ENCODE measurements around the gene ADCY6. TPM values are rescaled to one million over a fixed set of nuclear protein-coding genes. Genes with fewer than 3 reads are reported as not detected.

Gene ADCY6
- total RNA-seq, 1 experiment from 2014 or later, result 31.1 TPM

DNA sequence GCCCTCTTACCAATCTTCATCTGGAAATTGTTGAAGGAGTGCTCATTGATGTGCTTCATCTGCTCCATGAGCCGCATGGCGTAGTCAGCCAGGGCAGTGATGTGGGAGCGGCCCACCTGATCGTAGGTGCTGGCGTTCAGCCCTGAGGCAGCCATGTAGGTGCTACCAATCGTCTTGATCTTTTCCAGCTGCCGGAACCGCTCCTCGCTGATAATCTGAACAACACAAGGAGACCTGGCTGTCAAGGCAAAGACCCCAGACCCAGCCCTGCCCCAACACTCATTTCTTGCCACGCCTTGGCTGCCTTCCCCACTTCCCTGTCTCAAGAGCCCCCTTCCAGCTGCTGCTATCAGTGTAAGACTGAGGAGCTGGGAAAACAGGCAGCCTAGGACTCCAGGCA is 18.1 kb downstream of the ADCY6 start:
- H3K18ac ChIP-seq (ENCODE audit: insufficient read length, low read depth, low read length), result no peak overlapping the region
- no peak overlapping the region for H2BK15ac ChIP-seq (ENCODE audit: low read depth, low read length)
- H3K9me3 Mint-ChIP-seq, result no peaks in the 10 kb centered on the region
- no peak overlapping the region for H3K9ac ChIP-seq (ENCODE audit: extremely low read depth, insufficient read length, low read length)
- no peak overlapping the region for H2BK12ac ChIP-seq (ENCODE audit: insufficient read length, low read depth, low read length)
- no peak overlapping the region for H2BK20ac ChIP-seq (ENCODE audit: low read depth, low read length, poor library complexity, severe bottlenecking)
- no peak overlapping the region for H4K8ac ChIP-seq (replicated peaks; ENCODE audit: insufficient read length, low read depth, low read length)
- no peak overlapping the region for H3K27ac ChIP-seq (ENCODE audit: insufficient read length, low read depth, low read length)
- H3K9me3 ChIP-seq (ENCODE audit: control insufficient read depth, low read depth, low read length), result no peaks in the 10 kb centered on the region
- no peak overlapping the region for H3K14ac ChIP-seq (ENCODE audit: insufficient read depth, low read length)
- no peaks in the 10 kb centered on the region for H3K79me2 ChIP-seq (ENCODE audit: insufficient read depth, low read length)
- H2BK120ac ChIP-seq (ENCODE audit: low read depth, low read length, poor library complexity, severe bottlenecking), result no peak overlapping the region
- TF ChIP-seq, protein P1, sequence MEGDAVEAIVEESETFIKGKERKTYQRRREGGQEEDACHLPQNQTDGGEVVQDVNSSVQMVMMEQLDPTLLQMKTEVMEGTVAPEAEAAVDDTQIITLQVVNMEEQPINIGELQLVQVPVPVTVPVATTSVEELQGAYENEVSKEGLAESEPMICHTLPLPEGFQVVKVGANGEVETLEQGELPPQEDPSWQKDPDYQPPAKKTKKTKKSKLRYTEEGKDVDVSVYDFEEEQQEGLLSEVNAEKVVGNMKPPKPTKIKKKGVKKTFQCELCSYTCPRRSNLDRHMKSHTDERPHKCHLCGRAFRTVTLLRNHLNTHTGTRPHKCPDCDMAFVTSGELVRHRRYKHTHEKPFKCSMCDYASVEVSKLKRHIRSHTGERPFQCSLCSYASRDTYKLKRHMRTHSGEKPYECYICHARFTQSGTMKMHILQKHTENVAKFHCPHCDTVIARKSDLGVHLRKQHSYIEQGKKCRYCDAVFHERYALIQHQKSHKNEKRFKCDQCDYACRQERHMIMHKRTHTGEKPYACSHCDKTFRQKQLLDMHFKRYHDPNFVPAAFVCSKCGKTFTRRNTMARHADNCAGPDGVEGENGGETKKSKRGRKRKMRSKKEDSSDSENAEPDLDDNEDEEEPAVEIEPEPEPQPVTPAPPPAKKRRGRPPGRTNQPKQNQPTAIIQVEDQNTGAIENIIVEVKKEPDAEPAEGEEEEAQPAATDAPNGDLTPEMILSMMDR (conservative IDR thresholded peaks at IDR 0.05), result no peak
- H3K4me1 ChIP-seq (ENCODE audit: insufficient read depth, low read length), result no peaks in the 10 kb centered on the region
- H3K4ac ChIP-seq (ENCODE audit: low read depth, low read length), result no peak overlapping the region
- no peaks in the 10 kb centered on the region for H4K20me1 ChIP-seq (ENCODE audit: control insufficient read depth, insufficient read depth, insufficient read length)
- peaks cover 20 to 22% of the 10 kb centered on the region in 2 experiments for H3K4me1 Mint-ChIP-seq
- H3K27me3 Mint-ChIP-seq (ENCODE audit: low read depth), result no peaks in the 10 kb centered on the region; the same call in 1 of the 2 replicates
- H3K36me3 Mint-ChIP-seq (ENCODE audit: insufficient read depth in 1 of 3, low read depth in 3 of 3), result peaks cover 15 to 77% (median 77%) of the 10 kb centered on the region in 3 experiments; a peak in 6 of 7 replicates
- H4K91ac ChIP-seq (ENCODE audit: insufficient read length, low read depth, low read length), result no peak overlapping the region
- no peak overlapping the region for H3T11ph ChIP-seq (ENCODE audit: low read length)
- H4K5ac ChIP-seq (ENCODE audit: insufficient read length, low read depth, low read length), result no peak overlapping the region
- no peak overlapping the region for H3K23ac ChIP-seq (ENCODE audit: insufficient read length, low read depth, low read length)
- no peak overlapping the region for H2BK5ac ChIP-seq (ENCODE audit: insufficient read length, low read length)
- H3K27ac Mint-ChIP-seq, result peak overlapping the region in 1 of 3 experiments; percentile 79; a peak in 1 of 7 replicates
- H3K4me2 ChIP-seq (ENCODE audit: insufficient read depth, insufficient read length, low read length), result no peak overlapping the region
- no peak overlapping the region for H3K56ac ChIP-seq (ENCODE audit: insufficient read length, low read depth, low read length)
- no peak overlapping the region for H2AFZ ChIP-seq (ENCODE audit: low read length)
- H3K23me2 ChIP-seq (ENCODE audit: insufficient read length, low read depth, low read length, poor library complexity, severe bottlenecking), result no peaks in the 10 kb centered on the region
- no peak overlapping the region for H3K4me3 Mint-ChIP-seq
- H3K79me1 ChIP-seq (ENCODE audit: insufficient read depth, low read depth, low read length, poor library complexity, severe bottlenecking), result no peaks in the 10 kb centered on the region
- WGBS (ENCODE audit: extremely low coverage, insufficient read length, low lambda C conversion rate), result no CpG with 5 or more reads among the region's 10 CpGs
- H2AK5ac ChIP-seq (ENCODE audit: insufficient read length, low read length), result no peak overlapping the region
- no peak for DNase-seq
- H3K27me3 ChIP-seq (ENCODE audit: insufficient read depth, low read length), result no peaks in the 10 kb centered on the region
